OCI-LY7 (cell line): ENCODE data around the gene MACROD2.

ENCODE experiments used
- CTCF ChIP-seq: fragments of 200-600 bp; sonication (generic); conservative IDR thresholded peaks from 2 replicates; pipeline ENCODE4 v1.5.1; 2014; ENCODE audit warnings: mild to moderate bottlenecking, antibody characterized with exemption, low read length, moderate library complexity, mixed read lengths
- EZH2phosphoT487 ChIP-seq: fragments of 200-600 bp; sonication (generic); IDR thresholded peaks from 2 replicates; pipeline ENCODE4 v1.6.1; 2018; ENCODE audit warnings: low read depth, borderline replicate concordance, mild to moderate bottlenecking, mixed run types, antibody characterized with exemption, low read length, moderate library complexity, mixed read lengths

- TF ChIP-seq CTCF (no peak), EZH2phosphoT487 (no peak)
Measured at GRCh38 chr20:15976047-15976736, 1980.9 kb downstream of the MACROD2 start.
